ENCODE results near the gene PSD.

GRCh38 chr10:102394801-102395399 lies 23.7 kb downstream of the PSD start:
- TF ChIP-seq EZH2 (IDR thresholded peaks at IDR 0.05): no peak
- TF ChIP-seq POLR2AphosphoS5 (IDR thresholded peaks at IDR 0.05; ENCODE audit: borderline replicate concordance, low read depth, low read length): no peak
- no peak for TF ChIP-seq FOXP2 (optimal IDR thresholded peaks at IDR 0.05; ENCODE audit: control extremely low read depth, extremely low read length, insufficient read depth)

All from SK-N-MC (cell line).